Testis (tissue), 3 donors: ENCODE data around the gene LEMD2. TPM values are rescaled to one million over a fixed set of nuclear protein-coding genes. Genes with fewer than 3 reads are reported as not detected.

ENCODE experiments used
- DNase-seq: peaks from one replicate; pipeline ENCODE4 v3.0.0-alpha.2; 2019
- H3K27ac ChIP-seq, 2 donors: fragments of 200-600 bp; sonication (generic); one replicate each; pipeline ENCODE4 v1.5.1; 2019
- H3K27me3 ChIP-seq: fragments of 200-600 bp; sonication (generic); one replicate; pipeline ENCODE4 v1.5.1; 2019
- H3K36me3 ChIP-seq: fragments of 200-600 bp; sonication (generic); one replicate; pipeline ENCODE4 v1.5.1; 2017; ENCODE audit warnings: low read depth; ENCODE audit errors: missing control alignments
- H3K4me1 ChIP-seq: fragments of 200-600 bp; sonication (generic); one replicate; pipeline ENCODE4 v1.5.1; 2019
- H3K4me3 ChIP-seq, 2 donors: fragments of 200-600 bp; sonication (generic); one replicate each; pipeline ENCODE4 v1.5.1; 2017 to 2019
- H3K9me3 ChIP-seq: fragments of 200-600 bp; sonication (generic); one replicate; pipeline ENCODE4 v1.5.1; 2017
- POLR2A ChIP-seq: fragments of 450-650 bp; IDR thresholded peaks from one replicate; pipeline ENCODE4 v1.6.1; 2017; ENCODE audit warnings: antibody characterized with exemption, mild to moderate bottlenecking, moderate library complexity
- WGBS, 2 donors: methylation state at CpG; one replicate each; pipeline ENCODE4 v1.1.5; 2018; 5-methylcytosine and 5-hydroxymethylcytosine counted together
- intact Hi-C: fragments of 100-400 bp; cut with DNase I; formaldehyde crosslinking; loops from one replicate; pipeline ENCODE4 v1.15.1; 2023; ENCODE audit warnings: low total_unique reads
- polyA plus RNA-seq: library from polyadenylated mRNA; stranded (reverse); fragments of 350-450 nt; fragmentation: Illumina TruSeq; extraction: RNeasy Lipid Tissue Mini Kit (QIAGEN cat#74804); gene quantifications from one replicate; pipeline ENCODE4 v1.2.3, GENCODE V29; 2014; ENCODE audit warnings: low read depth, low replicate concordance; ENCODE audit not compliant: insufficient read depth
- total RNA-seq, 2 donors: library from RNA; depleted of rRNA; stranded (reverse); fragments of >200 nt; gene quantifications; one replicate each; pipeline ENCODE4 v1.2.3, GENCODE V29; 2016
- TF ChIP-seq, protein P1 (sequence below), 3 experiments: fragments of 450-650 bp in 2 of 3; fragments of 200-600 bp in 1 of 3; sonication (generic) in 1 of 3; IDR thresholded peaks; one replicate each; pipeline ENCODE4 v1.5.1; 2016 to 2019; ENCODE audit warnings: antibody characterized with exemption in 3 of 3, mild to moderate bottlenecking in 2 of 3, moderate library complexity in 1 of 3

The LEMD2 gene
- total and polyA plus RNA-seq, 3 donors from 2014 or later, result 71.2 to 89.5 (median 77.0) TPM

GRCh38 chr6:33808641-33809180, 19.8 kb upstream of the LEMD2 start:
- Histone ChIP-seq H3K4me3 (no peak overlapping the region), H3K4me1 (no peaks in the 10 kb centered on the region), H3K27me3 (no peaks in the 10 kb centered on the region), H3K36me3 (no peaks in the 10 kb centered on the region), H3K9me3 (no peaks in the 10 kb centered on the region), H3K27ac (no peak overlapping the region)
- 55 to 66% methylated on average over 8 of the region's 8 CpGs for WGBS, 2 donors
- DNase-seq, result no peak
- TF ChIP-seq, protein P1, sequence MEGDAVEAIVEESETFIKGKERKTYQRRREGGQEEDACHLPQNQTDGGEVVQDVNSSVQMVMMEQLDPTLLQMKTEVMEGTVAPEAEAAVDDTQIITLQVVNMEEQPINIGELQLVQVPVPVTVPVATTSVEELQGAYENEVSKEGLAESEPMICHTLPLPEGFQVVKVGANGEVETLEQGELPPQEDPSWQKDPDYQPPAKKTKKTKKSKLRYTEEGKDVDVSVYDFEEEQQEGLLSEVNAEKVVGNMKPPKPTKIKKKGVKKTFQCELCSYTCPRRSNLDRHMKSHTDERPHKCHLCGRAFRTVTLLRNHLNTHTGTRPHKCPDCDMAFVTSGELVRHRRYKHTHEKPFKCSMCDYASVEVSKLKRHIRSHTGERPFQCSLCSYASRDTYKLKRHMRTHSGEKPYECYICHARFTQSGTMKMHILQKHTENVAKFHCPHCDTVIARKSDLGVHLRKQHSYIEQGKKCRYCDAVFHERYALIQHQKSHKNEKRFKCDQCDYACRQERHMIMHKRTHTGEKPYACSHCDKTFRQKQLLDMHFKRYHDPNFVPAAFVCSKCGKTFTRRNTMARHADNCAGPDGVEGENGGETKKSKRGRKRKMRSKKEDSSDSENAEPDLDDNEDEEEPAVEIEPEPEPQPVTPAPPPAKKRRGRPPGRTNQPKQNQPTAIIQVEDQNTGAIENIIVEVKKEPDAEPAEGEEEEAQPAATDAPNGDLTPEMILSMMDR (IDR thresholded peaks at IDR 0.05), result no peak
- no peak for TF ChIP-seq POLR2A
- intact Hi-C loops, result no loop called here

DNA sequence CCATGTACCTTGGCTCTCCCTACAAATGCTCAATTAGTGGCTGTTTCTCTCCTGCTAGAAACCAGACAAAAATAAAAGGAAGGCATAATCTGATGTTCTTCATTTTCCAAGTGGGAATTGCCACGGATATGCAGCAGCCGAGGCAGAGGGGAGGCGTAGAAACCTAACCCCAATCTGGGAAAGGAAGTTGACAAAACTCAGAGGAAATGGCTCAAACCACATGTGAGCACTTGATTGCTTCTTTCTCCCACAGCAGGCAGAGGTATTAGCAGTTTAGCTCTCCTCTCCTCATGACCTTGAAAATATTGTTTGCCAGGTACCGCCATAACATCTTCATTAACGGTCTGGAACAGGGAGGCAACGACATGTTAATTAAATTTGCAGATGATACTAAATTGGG, 18.7 kb upstream of the LEMD2 start:
- no peaks in the 10 kb centered on the region for H3K9me3 ChIP-seq
- H3K27me3 ChIP-seq, result no peaks in the 10 kb centered on the region
- TF ChIP-seq, protein P1 (IDR thresholded peaks at IDR 0.05), result no peak
- no peak for TF ChIP-seq POLR2A
- H3K27ac ChIP-seq, result no peak overlapping the region
- WGBS, 2 donors, result 40 to 48% methylated on average over 6 of the region's 6 CpGs
- intact Hi-C loops, result no loop called here
- H3K4me1 ChIP-seq, result no peaks in the 10 kb centered on the region
- DNase-seq, result no peak
- H3K4me3 ChIP-seq, result no peak overlapping the region
- no peaks in the 10 kb centered on the region for H3K36me3 ChIP-seq

GRCh38 chr6:33806841-33807240, 17.9 kb upstream of the LEMD2 start:
- no peaks in the 10 kb centered on the region for H3K9me3 ChIP-seq
- no peak overlapping the region for H3K4me3 ChIP-seq
- no peaks in the 10 kb centered on the region for H3K27me3 ChIP-seq
- H3K27ac ChIP-seq, result no peak overlapping the region
- intact Hi-C loops, result no loop called here
- no peaks in the 10 kb centered on the region for H3K36me3 ChIP-seq
- H3K4me1 ChIP-seq, result no peaks in the 10 kb centered on the region
- WGBS, 2 donors, result 81 to 84% methylated on average over 9 of the region's 9 CpGs
- no peak for DNase-seq
- no peak for TF ChIP-seq POLR2A
- TF ChIP-seq, protein P1 (IDR thresholded peaks at IDR 0.05), result no peak

GRCh38 chr6:33803571-33804053, 14.7 kb upstream of the LEMD2 start, which contains the start of gene MLN:
MLN (minus strand) TSS chr6:33804003; CDS start chr6:33801163, 2,840 bp downstream.
- intact Hi-C loops, result no loop called here
- no peak for DNase-seq
- TF ChIP-seq, protein P1 (IDR thresholded peaks at IDR 0.05), result no peak
- no peak for TF ChIP-seq POLR2A
- Histone ChIP-seq H3K9me3 (no peaks in the 10 kb centered on the region), H3K27me3 (no peaks in the 10 kb centered on the region), H3K4me3 (no peak within 1 kb of the TSS), H3K36me3 (no peaks in the 10 kb centered on the region), H3K27ac (no peak within 1 kb of the TSS), H3K4me1 (peaks cover 4% of the 10 kb centered on the region)
- 79 to 91% methylated on average over 6 to 14 of the region's 14 CpGs for WGBS, 2 donors
